GDM1 (cell line): ENCODE measurements around the gene IFIT3.
"Not testable (repeated sequence)": the region's sequence is repeated elsewhere in the genome, so short reads cannot be mapped to it uniquely, and the experiment has no call there.

Experiments
- DNase-seq: peaks from one replicate; lab custom pipeline; 2025; lab: John Stamatoyannopoulos, UW

Gene IFIT3, protein sequence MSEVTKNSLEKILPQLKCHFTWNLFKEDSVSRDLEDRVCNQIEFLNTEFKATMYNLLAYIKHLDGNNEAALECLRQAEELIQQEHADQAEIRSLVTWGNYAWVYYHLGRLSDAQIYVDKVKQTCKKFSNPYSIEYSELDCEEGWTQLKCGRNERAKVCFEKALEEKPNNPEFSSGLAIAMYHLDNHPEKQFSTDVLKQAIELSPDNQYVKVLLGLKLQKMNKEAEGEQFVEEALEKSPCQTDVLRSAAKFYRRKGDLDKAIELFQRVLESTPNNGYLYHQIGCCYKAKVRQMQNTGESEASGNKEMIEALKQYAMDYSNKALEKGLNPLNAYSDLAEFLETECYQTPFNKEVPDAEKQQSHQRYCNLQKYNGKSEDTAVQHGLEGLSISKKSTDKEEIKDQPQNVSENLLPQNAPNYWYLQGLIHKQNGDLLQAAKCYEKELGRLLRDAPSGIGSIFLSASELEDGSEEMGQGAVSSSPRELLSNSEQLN

DNA sequence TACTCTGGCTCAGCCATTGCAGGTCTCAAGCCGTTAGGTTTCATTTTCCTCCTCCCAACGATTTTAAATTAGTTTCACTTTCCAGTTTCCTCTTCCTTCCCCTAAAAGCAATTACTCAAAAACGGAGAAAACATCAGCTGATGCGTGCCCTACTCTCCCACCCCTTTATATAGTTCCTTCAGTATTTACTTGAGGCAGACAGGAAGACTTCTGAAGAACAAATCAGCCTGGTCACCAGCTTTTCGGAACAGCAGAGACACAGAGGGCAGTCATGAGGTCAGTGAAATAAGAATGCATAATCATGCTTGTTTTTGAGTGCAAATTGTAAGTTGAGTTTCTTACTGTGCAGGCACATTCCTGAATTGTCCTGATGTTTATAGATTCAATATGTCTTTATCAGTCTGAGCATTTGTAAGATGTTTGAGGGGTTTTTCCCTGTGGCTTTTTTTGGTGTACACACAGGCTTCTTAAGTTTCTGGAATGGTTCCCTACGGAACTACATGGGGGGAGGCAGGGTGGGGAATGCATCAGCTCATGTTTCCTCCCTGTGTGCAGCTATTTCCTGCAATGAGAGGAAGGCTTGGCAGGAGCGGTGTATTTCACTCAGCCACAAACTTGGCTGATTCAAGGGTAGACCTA lies at the start of gene IFIT3:
Gene IFIT3, plus strand, starts transcription at position 195 of the 639 bp plus-strand sequence. Its CDS starts 77 bp downstream, at position 272.
- peak; percentile 70 for DNase-seq

- DNase-seq: no peak
Measured at GRCh38 chr10:89278034-89278535, 49.7 kb upstream of the IFIT3 start.

- DNase-seq: no peak
Measured at GRCh38 chr10:89278900-89279392, 48.9 kb upstream of the IFIT3 start.

DNA sequence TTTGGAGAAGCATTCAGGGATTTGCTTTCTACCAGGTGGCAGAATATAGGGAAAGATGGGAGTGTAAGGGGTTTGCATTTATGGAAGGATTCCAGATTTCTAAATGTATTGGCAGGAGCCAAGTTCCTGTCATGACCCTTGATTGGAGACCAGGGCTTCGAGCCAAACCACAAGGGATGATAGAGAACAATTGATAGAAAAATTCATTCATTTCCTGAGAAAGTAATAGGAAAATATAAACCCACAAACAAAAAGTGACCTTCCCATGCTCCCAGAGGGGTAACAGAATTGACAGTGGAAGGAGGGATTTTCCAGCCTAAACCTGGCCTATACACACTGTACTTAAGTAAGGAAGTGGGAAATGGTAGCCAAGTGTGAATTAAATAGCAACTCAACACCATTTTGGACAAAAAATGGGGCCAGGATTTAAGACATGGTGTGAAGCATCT lies 48.4 kb upstream of the IFIT3 start:
- no peak for DNase-seq

DNA sequence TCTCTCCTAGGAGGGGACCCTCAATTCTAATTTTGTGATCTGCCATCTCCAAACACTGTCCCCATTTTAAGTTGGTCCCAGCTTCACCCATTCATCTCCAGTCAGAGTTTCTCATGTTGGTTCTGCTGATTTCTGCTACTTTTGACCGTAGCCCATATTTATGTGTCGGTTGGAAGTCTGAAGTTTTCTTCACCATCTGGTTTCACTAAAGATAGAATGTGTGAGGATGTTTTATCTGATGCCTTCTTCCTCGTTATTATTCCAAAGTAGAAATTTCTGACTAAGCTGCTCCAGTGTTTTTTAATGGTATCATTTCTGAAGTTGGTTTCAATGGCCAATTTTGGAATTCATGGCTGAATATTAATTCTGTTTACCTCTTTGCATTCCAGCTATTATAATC lies 47.3 kb upstream of the IFIT3 start:
- no peak for DNase-seq

DNA sequence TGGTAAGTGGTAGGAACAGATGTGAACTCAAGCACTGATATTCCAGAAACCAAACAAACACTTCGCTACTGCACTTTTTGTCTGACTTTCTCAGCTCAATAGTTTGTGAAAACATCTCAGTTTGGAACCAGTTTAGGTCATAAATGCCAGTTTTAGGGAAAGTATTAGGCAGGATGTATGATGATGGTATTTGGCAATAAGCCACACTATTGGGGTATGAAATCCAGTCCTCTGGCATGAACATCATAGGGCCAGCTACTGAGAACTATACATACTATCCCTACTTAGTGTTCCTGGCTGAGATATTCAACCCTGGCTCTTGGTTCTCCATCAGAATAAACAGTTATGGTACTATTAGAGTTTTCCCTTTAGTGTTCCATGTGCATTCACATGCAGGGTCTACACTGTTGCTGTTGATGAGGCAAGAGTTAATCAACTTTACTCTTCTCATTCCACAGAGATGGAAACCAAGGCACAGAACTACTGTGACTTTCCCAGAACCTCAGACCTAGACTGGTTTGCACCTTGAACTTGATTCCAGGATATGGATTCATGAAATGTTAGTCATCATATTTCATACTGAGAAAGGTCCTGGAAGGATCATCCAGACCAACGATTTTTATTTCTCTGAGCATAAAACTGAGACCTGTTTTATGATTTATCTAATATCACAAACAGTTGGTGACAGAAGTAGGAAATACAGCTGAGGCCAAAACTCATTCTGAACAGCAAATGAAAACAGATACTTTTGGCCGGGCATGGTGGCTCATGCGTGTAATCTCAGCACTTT lies 46.0 kb upstream of the IFIT3 start:
- no peak for DNase-seq

DNA sequence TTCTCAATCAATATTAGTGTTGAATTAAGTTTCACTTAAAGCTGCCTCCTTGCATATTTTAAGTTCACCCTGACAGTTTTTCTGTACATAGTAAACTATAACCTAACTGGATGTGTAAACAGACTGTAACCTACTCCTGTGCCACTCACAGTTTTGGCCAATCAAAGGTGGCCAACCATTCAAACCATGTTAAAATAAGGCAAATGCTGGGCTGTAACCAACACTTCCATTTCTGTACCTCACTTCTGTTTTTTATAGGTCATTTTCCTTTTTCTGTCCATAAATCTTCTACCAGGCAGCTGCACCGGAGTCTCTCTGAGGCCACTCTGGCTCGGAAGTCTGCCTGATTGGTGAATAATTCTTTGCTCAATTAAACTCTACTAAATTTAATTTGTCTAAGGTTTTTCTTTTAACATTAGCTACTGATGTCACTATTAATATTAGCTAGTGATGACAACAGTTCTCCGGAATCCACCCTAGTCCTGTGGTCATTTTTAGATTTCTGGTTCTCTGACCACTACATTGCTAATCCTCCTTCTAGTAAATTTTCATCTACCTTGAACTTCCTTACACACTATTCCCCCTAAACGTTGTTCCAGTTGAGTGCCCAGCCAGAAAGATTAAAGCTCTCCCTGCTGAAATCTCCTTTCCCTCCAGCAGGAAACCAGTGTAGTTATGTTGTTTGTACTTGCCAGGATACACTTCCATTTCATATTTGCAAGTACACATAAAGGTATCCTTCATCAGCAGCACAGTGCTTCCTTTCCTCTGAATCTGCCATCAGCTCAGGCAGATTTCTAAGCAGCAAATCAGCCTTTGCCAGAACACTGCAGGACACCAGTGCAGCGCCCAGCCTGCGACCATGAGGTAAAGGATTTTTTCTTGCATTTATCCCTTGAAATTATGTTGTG lies 44.5 kb upstream of the IFIT3 start:
- DNase-seq: no peak

DNA sequence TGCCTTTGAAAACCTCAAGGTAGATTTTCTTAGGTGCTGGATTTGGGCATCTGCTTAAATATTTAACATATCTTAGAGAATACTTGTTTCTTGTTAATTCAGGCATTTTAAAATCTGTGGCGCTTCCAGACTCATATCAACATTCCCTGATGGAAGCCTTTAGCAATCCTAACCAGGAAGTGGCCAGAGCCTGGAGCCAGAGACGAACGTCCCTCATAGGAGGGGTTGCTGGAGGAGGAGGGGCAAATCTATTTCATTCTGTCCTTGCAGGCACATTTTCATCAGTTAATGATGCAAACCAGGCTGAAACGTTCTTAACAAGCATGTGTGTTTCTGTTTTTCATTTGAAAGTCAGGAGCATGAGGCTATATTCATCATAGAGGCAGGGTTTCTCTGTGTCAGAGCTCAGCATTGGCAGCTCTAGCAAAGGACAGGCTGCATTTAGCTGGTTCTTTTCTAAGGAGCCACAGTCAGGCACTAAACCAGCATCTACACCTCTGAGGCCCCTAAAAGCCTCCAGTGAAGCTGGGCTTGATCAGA lies 43.8 kb upstream of the IFIT3 start:
- DNase-seq: no peak

GRCh38 chr10:89284711-89285110 lies 43.1 kb upstream of the IFIT3 start:
- not testable (repeated sequence) for DNase-seq

DNA sequence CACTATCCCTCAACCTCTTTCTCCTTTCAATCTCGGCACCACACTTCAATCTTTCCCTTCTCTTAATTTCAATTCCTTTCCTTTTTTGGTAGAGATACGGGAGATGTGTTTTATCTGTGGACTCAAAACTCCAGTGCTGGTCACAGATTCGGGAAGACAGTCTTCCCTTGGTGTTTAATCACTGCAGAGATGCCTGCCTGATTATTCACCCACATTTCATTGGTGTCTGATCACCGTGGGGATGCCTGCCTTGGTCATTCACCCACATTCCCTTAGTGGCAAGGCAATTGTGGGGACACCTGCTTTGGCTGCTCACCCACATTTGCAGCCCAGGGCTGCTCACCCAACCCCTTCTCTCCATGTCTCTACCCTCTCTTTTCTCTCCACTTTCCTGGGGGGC lies 42.5 kb upstream of the IFIT3 start:
- not testable (repeated sequence) for DNase-seq

DNA sequence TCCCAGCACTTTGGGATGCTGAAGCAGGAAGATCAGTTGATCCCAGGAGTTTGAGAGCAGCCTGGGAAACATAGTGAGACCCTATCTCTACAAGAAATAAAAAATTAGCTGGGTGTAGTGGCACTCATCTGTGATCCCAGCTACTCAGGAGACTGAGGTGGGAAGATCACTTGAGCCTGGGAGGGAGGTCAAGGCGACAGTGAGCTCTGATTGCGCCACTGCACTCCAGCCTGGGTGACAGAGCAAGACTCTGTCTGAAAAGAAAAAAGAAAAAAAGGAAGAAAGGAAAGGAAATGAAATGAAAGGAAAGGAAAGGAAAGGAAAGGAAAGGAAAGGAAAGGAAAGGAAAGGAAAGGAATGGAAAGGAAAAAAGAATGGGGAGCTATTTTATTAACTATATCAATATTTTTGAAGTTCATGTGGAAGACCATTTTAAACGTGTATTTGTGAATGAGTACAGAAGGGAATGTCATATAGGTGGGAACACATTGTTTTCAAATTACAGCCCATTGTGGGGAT lies 33.0 kb upstream of the IFIT3 start:
- no peak for DNase-seq

DNA sequence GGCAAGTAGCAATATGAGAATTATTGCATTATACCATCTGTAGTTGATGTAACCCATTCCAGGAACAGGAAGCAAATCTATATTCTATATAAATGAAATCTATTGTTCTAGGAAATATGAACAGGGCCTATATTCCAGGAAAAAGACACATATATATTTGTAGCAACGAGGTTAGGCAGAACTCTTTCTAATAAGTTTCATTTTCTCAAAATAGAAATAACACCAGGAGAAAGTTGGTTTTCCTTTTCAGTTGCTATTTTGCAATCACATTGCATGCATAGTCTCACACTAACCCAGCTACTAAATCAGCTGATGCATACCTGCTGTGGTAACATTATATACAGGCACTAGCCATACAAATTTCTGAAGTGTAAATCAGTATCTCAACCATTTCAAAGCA lies 32.2 kb upstream of the IFIT3 start:
- DNase-seq: no peak

DNA sequence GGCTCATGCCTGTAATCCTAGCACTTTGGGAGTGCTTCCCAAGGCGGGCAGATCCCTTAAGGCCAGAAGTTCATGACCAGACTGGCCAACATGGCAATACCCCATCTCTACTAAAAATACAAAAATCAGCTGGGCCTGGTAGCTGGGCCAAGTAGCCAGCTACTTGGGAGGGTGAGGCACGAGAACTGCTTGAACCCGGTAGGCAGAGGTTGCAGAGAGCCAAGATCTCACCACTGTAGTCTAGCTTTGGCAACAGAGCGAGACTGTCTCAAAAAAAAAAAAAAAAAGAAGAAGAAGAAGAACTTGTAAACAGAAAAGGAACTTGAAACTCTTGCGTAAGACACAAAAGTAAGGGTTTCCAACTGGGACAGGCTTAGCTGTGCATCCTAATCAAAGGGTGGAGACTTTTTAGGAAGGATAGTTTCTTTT lies 31.6 kb upstream of the IFIT3 start:
- no peak for DNase-seq

GRCh38 chr10:89297356-89297755 lies 30.4 kb upstream of the IFIT3 start:
- DNase-seq: no peak

DNA sequence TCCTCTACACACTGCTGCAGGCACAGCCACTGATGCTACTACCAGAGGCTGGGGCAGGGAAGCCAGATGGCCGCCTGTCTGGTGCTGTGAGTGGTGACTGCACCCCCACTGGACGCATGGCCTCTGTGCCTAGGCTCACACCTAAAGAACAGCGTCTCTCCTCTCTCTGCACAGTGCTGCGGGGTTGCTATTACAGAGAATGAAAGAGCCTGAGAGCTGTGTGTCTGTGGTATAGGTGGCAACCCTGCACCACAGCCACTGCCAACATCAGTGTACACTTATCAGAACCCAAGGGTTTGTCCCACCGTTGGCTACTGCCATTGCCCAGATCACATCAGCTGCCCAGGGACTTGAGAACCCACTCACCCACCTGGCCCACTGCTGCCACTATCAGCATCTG lies 30.0 kb upstream of the IFIT3 start:
- DNase-seq: no peak

- no peak for DNase-seq
Measured at GRCh38 chr10:89299031-89299430, 28.8 kb upstream of the IFIT3 start.

GRCh38 chr10:89301232-89301631 lies 26.6 kb upstream of the IFIT3 start:
- DNase-seq: peak; percentile 52

DNA sequence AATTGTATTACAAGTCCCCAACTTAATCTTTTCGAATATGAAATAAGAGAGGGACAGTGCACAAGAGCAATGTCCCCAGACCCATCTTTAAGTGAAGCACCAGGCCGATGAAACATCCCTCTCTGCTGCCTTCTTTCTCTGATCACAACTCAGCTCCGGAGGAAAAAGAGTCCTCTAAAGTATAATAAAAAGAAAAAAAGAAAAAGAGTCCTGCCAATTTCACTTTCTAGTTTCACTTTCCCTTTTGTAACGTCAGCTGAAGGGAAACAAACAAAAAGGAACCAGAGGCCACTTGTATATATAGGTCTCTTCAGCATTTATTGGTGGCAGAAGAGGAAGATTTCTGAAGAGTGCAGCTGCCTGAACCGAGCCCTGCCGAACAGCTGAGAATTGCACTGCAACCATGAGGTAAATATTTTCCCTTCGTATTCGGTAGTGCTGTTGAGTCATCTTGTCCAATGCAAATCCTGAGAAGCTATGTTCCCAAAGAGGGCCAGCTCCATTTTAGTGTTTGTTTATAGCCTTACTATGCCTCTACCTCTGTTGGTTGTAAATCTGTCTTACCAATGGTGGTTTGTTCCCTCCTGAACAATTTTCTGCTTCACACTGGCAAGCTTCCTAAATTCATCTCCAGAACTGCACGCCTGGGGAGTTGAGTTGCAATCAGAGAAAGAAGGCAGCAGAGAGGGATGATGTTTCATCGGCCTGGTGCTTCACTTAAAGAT lies 25.9 kb upstream of the IFIT3 start, which contains the start of gene IFIT2:
Gene IFIT2, plus strand, starts transcription at position 326 of the 725 bp plus-strand sequence. Its CDS starts 78 bp downstream, at position 404.
- DNase-seq: peak; percentile 33

DNA sequence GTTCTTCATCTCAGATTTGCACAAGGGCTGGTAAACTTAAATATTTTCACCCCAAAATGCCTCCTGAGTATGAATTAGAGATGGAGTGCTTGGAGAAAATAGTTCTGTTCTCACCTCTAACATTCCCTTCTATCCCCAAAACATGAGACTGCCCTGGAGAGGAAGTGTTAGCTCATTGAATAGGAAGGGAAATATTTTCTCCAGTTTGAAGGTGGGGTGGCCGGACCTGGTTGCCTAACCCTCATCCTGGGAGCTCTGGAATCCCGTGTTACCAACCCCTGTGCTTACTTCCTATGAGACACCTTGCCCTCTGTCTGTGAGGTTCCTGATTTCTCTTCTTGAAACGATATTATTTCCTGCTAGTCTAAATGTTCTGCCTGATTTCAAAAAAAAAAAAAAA lies 25.2 kb upstream of the IFIT3 start:
- no peak for DNase-seq

GRCh38 chr10:89303161-89303560 lies 24.6 kb upstream of the IFIT3 start:
- DNase-seq: no peak
